NOMO-1 treated with DMSO at 0.1 percent for 48 hours (cell line): ENCODE results near the gene CHMP5.

ENCODE experiments used
- DNase-seq: peaks from one replicate; lab custom pipeline; 2025; ENCODE audit not compliant: unreplicated experiment; lab: John Stamatoyannopoulos, UW

CHMP5 gene

DNA sequence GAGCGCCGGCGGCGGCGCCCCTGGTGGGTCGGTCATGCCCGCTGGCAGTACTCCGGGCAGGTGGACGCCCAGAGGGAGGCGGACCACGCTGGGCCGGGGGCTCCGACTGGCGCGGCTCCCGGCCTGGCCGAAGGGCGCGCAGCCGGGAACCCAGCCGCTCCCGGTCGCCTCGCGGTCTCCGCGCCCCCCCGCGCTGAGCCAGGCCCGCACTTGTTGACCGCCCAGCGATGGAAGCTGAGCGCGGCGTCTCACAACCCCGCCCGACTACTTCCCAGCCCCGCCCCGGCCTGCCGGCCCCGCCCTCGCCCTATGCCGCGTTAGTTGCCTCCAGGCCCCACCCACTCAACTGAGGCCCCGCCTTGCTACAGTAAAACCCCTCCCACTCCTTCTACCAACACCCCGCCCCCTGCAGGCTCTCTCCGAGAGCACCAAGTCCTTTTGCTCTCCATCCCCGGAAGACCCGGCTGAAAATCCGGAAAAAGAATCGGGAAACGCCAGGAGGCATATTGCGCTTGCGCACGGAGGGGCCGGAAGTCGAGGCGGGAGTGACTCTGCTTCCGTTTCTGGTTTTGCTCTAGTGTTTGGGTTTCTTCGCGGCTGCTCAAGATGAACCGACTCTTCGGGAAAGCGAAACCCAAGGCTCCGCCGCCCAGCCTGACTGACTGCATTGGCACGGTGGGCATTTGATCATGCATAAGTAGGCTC lies at the start of gene CHMP5, which contains the start of gene BAG1:
TSS of gene CHMP5 (plus strand) at position 577 of the 705 bp plus-strand sequence. CDS start at position 607, 30 bp downstream.
TSS of gene BAG1 (minus strand) at position 236 of the 705 bp plus-strand sequence.
- DNase-seq: peak; percentile 100

DNA sequence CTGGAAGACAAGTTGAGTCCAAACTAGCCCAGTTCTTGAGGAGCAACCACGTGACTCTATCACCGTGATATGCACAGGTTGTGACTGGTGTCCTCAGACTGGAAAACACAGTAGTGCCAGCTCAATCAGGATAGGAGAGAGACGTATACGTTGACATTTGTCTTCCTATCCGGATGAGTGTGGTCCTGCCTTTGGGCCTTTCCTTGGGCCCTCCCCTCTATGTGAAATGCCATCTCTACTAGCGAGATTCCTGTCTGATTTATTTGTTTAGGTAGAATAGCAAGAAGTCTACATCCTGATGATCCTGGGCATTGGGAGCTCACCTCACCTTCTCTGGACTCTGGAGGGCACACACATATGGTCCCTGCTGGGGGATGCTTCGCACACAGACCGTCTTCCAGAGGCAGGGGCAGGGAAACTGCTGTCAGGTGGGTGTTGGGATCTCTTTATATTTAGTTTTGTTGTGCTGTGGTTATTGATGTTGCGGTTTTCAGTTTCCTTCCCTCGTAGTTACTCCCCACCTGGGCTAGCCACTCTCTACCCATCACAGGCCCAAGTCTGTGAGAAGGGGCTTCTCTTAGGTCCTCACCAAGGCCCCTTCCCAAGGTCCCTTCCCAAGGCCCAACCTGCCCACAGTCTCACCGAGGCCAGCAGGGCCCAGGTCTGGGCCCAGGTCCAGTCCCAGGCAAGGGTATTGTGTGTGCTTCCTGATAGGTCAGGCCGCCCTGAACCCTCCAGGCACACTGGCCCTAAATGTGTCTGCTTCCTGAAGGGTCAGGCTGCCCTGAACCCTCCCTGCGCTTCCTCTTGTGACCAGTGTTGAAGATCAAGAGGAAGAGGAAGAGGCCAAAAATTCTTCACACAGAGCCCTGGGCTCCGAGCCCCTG lies 43.9 kb upstream of the CHMP5 start:
- peak; percentile 39 for DNase-seq

DNA sequence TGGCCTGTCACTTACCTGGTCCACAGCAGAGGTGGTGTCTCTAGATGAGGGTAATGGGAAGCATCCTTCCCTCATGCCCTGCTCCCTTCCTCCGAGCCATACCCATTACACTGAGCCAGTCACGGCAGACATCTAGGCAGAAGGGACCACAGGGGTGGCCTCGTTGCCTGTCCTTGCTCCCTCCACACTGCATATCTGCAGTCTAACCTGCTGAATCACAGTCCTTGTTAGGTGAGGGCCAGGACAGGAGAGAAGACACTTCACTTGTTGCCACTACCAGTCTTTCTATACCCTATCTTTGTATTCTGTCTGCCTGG lies 43.3 kb upstream of the CHMP5 start:
- no peak for DNase-seq

DNA sequence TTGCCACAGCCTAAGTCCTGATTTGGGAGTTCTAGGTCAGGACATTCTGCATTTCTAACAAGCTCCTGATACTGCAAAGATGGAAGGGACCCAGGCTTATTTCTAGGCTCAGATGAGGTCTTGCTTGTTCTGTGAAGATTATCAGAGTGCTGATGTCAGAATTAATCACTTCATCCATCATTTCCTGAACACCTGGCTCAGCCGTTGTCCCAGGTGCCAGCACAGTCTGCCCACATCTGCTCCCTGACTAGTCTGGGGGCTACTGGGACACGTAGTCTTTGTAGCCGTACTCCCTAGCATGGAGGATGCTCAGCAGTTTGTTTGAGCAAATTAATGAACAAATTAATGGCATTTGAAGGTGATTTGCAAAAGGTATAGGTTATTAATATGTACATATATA lies 42.8 kb upstream of the CHMP5 start:
- no peak for DNase-seq

DNA sequence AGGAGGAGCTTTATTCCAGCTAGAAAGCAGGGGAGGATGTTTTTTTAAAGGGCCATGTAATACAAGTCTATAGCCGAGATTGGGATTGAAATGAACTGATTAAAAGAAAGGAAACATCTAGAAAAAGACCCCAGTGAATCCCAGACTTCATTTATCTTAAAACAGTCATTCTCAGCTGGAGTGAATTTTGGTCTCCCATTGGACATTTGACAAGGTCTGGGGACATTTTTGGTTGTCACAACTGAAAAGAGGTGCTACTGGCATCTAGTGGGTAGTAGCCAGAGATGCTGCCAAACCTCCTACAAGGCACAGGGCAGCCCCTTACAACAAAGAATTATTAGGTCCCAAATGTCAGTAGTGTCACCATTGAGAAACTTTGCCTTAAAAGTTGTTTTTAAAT lies 41.2 kb upstream of the CHMP5 start:
- DNase-seq: peak; percentile 6

DNA sequence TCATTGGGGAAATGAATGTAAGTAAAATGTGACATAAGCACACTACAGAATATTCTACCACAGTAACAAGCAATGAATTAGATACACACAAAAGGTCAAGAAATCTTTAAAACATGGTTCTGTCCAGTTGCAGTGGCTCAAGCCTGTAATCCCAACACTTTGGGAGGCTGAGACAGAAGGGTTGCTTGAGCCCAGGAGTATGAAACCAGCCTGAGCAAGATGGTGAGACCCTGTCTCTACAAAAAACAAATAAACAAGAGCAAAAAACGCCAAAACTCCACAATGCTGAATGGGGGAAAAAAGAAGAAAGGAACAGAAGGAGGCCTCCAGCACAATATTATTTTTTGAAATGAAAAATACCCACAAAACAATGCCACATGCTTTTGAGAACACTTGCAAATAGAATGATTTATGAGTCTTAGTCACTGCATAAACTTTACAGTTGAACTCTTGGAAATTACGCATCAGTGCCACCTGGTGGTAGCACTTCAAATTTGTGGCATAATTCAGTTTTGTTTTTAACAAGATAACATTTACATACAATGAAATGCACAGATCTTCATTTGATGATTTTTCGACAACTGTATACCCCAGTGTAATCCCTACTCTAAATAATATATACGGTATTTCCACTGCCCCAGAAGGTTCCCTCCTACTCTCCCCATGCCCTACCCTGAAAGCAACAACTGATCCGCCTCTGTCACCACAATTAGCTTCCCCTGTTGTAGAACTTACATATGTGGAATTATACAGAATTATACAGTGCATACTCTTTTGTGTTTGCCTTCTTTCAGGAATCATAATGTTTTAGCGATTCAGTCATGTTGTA lies 39.3 kb upstream of the CHMP5 start:
- peak; percentile 95 for DNase-seq

DNA sequence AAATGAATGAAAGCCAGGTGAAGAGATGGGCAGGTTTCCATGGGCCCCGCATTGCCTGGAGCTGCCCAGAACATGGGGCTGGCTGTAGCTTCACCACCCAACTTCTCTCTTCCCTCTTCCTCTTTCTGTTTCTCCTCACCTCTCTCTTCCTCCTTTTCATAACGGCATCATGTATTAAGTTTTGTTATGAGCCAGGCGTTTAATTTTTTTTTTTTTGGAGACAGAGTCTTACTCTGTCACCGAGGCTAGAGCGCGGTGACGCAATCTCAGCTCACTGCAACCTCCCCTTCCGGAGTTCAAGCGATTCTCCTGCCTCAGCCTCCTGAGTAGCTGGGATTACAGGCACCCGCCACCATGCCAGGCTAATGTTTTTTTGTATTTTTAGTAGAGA lies 37.8 kb upstream of the CHMP5 start:
- DNase-seq: peak; percentile 99

DNA sequence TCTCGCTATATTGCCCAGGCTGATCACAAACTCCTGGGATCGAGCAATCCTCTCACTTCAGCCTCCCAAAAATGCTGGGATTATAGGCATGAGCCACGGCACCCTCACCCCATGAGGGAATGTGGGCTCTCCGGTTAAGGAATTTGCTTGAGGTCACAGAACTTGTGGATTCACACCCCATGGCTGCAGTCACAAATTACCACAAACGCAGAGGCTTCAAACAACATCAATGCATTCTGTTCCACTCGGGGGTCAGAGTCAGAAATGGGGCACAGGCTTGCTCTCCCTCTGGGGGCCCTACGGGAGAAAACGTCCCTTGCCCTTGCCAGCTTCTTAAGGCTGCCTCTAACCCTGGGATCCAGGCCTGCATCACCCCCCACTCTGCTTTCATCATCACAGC lies 37.1 kb upstream of the CHMP5 start:
- DNase-seq: no peak

DNA sequence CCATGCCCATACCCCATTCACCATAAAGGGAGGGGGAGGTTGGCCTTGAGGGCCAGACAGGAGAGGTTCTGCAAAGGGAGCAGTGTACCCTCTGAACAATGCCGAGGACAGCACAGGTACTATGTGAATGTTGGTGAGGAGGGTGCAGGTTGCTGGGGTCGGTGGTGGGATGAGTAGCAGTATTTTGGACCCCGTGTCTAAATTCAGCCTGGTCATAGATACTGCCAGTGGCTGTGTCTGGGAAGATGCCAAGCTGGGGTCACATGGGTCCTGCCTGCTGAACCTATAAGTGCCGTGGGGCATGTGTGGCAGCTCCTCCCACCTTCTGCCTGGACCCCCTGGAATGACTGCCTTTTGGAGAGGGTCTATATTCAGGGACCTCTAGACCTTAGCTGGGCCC lies 36.2 kb upstream of the CHMP5 start:
- no peak for DNase-seq

DNA sequence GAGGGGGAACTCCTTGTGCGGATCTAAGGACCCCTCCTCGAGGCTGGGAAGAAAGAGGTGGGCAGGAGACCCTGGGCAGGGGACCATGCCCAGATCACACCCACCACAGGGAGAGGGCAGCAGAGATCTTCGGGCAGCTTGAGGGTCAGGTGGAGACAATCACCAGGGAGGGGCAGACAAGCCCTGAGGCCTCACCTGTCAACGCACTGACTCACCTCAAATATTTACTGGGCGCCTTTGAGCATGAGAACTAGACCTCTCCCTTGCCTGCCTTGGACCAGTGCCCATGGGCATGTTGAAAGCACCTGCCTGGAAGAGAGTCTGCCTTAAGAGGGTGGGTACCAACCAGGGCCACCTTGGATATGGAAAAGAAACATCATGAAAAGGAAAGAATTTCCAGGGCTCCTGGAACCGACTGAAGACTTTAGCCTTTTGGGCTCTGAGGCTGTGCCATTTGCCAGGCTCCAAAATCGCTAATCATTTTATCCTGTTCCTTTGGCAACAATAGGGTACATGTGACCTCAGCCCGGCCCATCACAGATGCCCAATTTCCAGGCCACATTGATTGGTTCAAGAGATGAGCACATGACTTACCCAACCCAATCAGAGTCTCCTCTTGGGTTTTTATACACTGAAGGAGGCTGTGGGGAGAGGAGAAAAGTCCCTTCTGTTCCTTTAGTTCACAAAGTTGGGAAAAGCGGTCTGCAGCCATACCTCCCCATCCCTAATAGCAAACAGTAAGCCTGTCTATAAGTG lies 35.3 kb upstream of the CHMP5 start:
- no peak for DNase-seq

DNA sequence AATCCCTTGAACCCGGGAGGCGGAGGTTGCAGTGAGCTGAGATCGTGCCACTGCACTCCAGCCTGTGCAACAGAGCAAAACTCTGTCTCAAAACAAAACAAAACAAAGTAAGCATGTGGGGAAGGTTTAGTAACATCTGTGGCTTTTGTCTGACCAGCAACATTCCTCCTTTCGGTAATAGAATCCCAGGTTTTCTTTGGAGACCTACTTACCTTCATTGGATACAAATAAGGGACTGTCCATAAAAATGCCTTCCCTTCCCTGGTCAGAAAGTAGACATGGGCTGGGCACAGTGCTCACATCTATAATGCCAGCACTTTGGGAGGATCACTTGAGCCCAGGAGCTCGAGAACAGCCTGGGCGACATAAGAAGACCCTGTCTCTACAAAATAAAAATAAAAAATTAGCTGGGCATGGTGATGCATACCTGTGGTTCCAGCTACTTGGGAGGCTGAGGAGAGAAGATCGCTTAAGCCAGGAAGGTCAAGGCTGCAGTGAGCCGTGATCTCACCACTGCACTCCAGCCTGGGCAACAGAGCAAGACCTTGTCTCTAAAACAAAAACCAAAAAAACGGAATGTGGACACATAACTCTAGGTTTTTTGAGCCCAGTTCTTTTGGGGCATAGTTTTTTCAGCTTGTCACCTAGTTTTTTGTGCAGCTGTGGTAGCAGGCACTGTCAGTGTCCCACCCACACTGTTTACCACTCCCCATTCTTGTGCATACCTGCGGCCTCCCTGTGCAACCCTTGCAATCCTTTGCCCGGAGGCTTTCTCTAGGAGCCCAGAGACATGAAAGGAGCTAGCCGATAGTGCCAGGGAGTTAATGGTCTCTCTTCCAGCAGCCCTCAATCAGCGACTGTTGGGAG lies 33.9 kb upstream of the CHMP5 start:
- DNase-seq: no peak

DNA sequence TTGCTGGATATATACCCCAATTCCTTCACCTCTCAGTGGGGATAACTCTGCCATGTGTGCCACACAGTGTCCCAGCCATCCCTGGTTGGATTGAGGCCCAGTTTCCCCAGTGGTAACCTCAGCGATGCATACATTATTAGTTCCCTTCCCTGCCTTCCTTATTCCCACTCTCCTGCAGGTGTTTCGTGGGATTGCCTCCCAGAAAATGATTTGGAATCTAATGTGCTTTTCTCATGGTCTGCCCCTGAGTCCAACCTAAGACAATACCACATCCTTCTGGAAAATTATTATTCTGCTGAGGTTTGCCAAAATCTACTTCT lies 33.3 kb upstream of the CHMP5 start:
- DNase-seq: no peak

DNA sequence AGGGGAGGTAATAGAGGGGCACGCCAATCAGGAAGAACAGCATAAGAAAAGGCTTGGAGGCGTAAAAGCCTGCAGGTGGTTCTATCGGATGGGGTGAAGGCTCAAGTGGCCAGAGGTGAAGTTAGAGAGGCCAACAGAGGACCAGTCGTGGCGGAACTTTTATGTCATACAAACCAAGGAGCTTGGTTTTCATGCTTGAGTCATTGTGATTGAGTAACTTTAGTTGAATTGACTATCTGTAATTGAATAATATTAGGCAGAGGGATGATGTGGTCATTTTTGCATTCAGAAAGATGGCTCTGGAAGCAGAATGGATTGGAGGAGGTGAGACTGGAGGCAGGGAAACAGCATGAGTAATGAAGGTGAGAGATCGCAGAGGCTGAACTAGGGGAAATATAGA lies 32.0 kb upstream of the CHMP5 start:
- DNase-seq: no peak

DNA sequence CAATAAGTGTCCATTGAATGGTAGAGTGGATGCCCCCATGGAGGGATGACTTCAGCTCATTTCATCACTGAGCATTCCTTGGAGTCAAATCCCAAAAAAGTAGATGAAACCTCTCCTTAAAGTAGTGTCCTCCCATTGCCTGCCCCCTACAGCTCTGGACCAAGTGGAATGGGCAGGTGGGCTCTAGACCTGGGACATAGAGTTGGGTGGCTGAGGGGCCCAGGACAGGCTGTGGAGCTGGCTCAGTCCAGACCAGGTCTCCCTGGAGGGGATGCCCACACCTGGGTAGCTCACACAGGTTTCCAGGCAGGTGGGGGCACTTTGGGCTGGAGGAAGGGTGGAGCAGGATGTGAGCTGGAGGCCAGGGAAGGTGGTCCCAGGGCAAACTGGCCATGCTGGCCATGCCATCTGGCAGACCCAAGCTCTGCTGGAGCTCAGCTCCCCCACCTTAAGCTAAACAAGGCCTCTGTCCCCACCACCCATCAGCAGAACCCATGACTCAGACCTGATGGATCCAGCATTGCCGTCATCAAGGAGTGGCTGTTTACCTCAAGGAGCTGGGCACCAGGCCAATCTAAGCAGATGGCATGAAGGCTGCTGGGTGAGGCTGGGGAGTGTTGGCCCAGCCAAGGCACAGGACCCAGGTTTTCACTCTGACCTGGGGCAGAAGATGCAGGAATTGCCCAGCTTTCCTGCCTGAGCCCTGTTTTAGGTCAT lies 31.1 kb upstream of the CHMP5 start:
- DNase-seq: no peak

DNA sequence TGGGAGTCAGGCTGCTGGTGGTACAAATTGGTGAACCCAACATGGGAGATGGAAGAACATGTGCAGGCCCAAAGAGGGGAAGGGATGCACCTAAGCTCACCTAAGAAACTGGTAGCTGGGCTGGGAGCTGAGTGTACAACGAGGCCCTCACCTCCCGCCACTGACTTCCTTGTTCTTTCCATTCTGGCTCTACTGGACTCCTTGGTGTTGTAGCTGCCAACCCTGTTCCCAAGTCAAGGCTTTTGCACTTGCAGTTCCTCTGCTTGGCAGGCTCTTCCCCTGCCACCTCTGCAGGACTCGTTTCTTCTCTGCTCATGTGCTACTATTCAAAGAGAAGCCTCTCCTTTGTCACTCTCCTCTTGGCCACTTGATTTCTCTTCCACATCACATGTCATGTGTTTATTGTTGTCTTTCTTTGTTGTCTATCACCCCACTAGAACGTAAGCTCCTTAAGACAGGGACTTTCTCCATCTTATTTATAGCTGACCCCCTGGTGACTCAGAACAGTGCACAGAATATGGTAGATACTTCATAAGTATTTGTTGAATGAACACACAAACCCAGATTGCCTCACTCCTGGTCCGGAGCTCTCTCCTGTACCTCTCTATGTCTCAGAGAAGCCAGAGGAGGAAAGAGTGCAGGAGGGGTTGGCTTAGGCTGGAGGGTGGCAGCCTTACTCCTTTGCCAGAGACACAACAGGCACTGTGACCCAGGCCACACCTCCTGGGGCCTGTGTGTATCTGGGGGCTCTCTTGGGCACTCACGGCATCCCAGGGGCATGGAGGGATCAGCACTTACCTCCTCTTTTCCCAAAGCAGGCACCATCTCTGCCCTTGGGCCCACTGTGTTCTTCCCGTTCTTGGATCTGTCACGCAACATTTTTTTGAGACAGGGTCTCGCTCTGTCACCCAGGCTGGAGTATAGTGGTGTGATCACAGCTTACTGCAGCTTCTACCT lies 30.1 kb upstream of the CHMP5 start:
- no peak for DNase-seq

DNA sequence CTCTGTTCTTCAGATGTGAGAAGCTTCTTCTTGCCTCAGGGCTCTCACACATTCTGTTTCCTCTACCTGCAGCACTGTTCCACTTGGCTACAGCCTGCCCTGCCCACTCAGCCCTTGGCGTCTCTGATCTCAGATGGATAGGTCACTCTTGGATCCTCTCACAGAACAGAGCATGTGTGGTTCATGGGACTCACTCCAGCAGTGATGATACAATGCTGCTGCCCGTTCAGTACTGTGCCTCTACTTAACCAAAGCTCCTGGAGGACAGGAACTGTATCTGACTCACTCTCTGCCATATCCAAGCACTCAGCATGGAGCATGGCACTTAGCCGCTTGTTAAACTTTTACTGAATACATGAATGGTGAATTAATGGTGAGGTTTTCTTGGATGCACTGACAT lies 28.3 kb upstream of the CHMP5 start:
- DNase-seq: no peak

DNA sequence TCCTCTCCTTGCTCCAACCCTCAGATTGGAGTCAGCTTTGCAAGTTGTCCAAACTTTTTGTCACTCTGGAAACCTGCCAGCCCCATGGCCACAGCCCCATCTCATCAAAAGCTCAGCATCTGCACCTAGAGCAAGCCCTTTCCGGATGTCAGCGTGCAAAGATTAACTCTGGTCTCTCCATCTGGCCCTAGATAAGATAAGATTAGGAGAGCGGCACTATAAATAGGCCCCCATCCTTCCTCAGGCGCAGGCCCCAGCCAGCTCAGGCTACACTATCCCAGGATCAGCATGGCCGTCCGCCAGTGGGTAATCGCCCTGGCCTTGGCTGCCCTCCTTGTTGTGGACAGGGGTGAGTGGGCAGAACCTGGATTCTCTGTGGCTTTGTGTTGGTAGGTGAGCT lies 24.9 kb upstream of the CHMP5 start, which contains the start of gene SPINK4:
TSS of gene SPINK4 (plus strand) at position 247 of the 400 bp plus-strand sequence. CDS start at position 289, 42 bp downstream.
- DNase-seq: no peak

DNA sequence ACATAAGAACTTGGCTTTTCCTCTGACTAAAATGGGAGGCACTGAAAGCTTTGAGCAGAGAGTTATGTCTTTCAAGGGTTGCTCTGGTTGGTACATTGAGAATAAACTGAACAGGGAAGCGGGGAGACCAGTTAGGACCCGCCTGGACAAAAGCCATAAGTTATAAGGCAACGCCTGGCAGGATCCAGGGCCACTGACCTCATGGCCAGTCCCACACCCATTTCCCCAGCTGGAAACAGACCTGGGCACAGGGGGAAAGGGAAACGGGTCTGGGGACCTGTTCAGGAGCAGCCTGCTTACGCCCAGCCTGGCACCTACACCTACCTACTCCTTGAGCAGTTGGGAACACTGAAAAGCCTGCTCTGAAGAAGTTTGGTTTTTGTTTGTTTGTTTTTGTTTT lies 23.6 kb upstream of the CHMP5 start:
- no peak for DNase-seq
